Measurements from ENCODE around the gene UBE2Q2. TPM values are rescaled to one million over a fixed set of nuclear protein-coding genes. Genes with fewer than 3 reads are reported as not detected.

Gene UBE2Q2
- total RNA-seq, 4 donors from 2014 or later, result 50.6 to 92.2 (median 65.5) TPM

DNA sequence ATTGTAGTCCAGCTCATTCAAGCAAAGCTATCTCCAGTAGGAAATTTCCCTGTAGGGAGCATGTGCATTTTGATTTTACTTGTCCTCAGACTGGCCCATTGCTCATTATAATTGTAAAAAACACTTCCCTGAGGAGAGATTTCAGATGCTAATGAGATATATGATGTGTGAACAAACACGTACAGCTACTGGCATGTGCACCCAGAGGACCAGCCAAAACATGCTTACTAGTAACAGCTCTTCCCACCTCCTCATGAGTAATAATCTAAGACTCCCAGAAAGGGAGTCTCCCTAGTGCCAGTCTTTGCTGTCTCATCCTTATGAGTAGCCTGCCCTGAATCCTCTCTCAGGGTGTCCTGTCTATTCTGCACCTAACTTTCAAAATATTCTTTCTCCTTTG, 103.8 kb downstream of the UBE2Q2 start:
- Histone ChIP-seq H3K9me3 (no peaks in the 10 kb centered on the region), H3K4me3 (no peak overlapping the region), H3K36me3 (no peaks in the 10 kb centered on the region), H3K27ac (no peak overlapping the region), H3K27me3 (peaks cover 47% of the 10 kb centered on the region), H3K4me1 (no peaks in the 10 kb centered on the region)
- 50 to 63% methylated on average over 1 of the region's 1 CpG for WGBS, 2 donors (ENCODE audit: low coverage in 1 of 2)
- no peak for ATAC-seq
- TF ChIP-seq EP300 (IDR thresholded peaks at IDR 0.05), result no peak
- no peak for TF ChIP-seq POLR2AphosphoS5 (IDR thresholded peaks at IDR 0.05)
- TF ChIP-seq, protein P1, sequence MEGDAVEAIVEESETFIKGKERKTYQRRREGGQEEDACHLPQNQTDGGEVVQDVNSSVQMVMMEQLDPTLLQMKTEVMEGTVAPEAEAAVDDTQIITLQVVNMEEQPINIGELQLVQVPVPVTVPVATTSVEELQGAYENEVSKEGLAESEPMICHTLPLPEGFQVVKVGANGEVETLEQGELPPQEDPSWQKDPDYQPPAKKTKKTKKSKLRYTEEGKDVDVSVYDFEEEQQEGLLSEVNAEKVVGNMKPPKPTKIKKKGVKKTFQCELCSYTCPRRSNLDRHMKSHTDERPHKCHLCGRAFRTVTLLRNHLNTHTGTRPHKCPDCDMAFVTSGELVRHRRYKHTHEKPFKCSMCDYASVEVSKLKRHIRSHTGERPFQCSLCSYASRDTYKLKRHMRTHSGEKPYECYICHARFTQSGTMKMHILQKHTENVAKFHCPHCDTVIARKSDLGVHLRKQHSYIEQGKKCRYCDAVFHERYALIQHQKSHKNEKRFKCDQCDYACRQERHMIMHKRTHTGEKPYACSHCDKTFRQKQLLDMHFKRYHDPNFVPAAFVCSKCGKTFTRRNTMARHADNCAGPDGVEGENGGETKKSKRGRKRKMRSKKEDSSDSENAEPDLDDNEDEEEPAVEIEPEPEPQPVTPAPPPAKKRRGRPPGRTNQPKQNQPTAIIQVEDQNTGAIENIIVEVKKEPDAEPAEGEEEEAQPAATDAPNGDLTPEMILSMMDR (IDR thresholded peaks at IDR 0.05), result no peak
- TF ChIP-seq POLR2A (IDR thresholded peaks at IDR 0.05), result no peak

DNA sequence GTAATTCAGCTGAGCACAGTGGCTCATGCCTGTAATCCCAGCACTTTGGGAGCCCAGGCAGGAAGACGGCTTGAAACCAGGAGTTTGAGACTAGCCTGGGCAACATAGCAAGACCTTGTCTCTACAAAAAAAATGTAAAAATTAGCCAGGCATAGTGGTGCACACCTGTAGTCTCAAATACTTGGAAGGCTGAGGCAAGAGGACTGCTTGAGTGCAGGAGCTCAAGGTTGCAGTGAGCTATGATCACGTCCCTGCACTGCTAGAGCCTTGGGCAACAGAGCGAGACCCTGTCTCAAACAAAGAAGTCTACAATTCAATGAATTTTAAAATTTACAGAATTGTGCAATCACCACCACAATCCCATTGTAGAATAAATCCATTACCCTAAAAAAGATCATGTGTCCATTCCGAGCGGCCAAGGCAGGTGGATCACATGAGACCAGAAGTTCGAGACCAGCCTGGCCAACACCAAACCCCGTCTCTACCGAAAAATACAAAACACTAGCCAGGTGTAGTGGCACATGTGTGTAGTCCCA, 105.6 kb downstream of the UBE2Q2 start:
- no peaks in the 10 kb centered on the region for H3K9me3 ChIP-seq
- ATAC-seq, result no peak
- no peaks in the 10 kb centered on the region for H3K36me3 ChIP-seq
- no peak overlapping the region for H3K27ac ChIP-seq
- peaks cover 60% of the 10 kb centered on the region for H3K27me3 ChIP-seq
- no peaks in the 10 kb centered on the region for H3K4me1 ChIP-seq
- 79 to 93% methylated on average over 2 to 7 of the region's 8 CpGs for WGBS, 2 donors (ENCODE audit: low coverage in 1 of 2)
- no peak overlapping the region for H3K4me3 ChIP-seq
- no peak for TF ChIP-seq EP300 (IDR thresholded peaks at IDR 0.05)

Small RNA genes lying within 50 kb of the gene (small RNA-seq; reads per million reads assigned to genes)
- 0 reads per million in 4 donors for gene RN7SL510P

Other genes with a start within 250 kb of the UBE2Q2 start
- gene SNUPN, start 217.7 kb upstream of the UBE2Q2 start, total RNA-seq, result 10 to 100 TPM; 18.6 to 27.3 (median 21.0) TPM
- 10 to 100 TPM; 72.8 to 94.9 (median 85.5) TPM for gene IMP3, start 203.2 kb upstream of the UBE2Q2 start, total RNA-seq
- 10 to 100 TPM; 32.8 to 51.5 (median 41.2) TPM for gene SNX33, start 195.5 kb upstream of the UBE2Q2 start, total RNA-seq
- 100 to 1,000 TPM in 3 of 4 donors, 10 to 100 TPM in 1; 98.7 to 396 (median 151) TPM for gene CSPG4, start 130.6 kb upstream of the UBE2Q2 start, total RNA-seq
- gene FBXO22, start 60.4 kb downstream of the UBE2Q2 start, total RNA-seq, result 10 to 100 TPM; 12.9 to 25.5 (median 19.1) TPM
- gene NRG4, start 169.0 kb downstream of the UBE2Q2 start, total RNA-seq, result under 1 TPM in 2 of 4 donors, not detected in 2; 0.12 to 0.13 TPM
- under 1 TPM in 1 of 4 donors, not detected in 3; 0.77 TPM for gene TMEM266, start 216.5 kb downstream of the UBE2Q2 start, total RNA-seq